AG09319 (cell line): ENCODE data around the gene HABP4.

Source experiments
- DNase-seq: peaks from one replicate; pipeline ENCODE4 v3.0.0-alpha.2; 2010; ENCODE audit warnings: low read depth; ENCODE audit errors: extremely low read depth
- CTCF ChIP-seq: IDR thresholded peaks from 2 replicates; pipeline ENCODE4 v1.5.1; 2011; ENCODE audit warnings: low read depth, mild to moderate bottlenecking, inconsistent platforms, low read length, moderate library complexity

The HABP4 gene

GRCh38 chr9:96449845-96450612 is at the start of gene HABP4:
Gene HABP4, plus strand, starts transcription at chr9:96450169. Its CDS starts 111 bp downstream, at chr9:96450280.
- DNase-seq, result peak; percentile 84
- TF ChIP-seq CTCF, result no peak

GRCh38 chr9:96408409-96409280 is 41.3 kb upstream of the HABP4 start:
- TF ChIP-seq CTCF, result no peak
- no peak for DNase-seq

- no peak for TF ChIP-seq CTCF
- no peak for DNase-seq
Observed at GRCh38 chr9:96411129-96411838, 38.7 kb upstream of the HABP4 start.

GRCh38 chr9:96412174-96412913 is 37.6 kb upstream of the HABP4 start:
- TF ChIP-seq CTCF, result no peak
- no peak for DNase-seq

- no peak for DNase-seq
Observed at GRCh38 chr9:96413302-96414221, 36.4 kb upstream of the HABP4 start.

More at GRCh38 chr9:96413302-96414221, 36.4 kb upstream of the HABP4 start:
- TF ChIP-seq CTCF, result no peak
